ENCODE measurements around the gene TBX15.

DNA sequence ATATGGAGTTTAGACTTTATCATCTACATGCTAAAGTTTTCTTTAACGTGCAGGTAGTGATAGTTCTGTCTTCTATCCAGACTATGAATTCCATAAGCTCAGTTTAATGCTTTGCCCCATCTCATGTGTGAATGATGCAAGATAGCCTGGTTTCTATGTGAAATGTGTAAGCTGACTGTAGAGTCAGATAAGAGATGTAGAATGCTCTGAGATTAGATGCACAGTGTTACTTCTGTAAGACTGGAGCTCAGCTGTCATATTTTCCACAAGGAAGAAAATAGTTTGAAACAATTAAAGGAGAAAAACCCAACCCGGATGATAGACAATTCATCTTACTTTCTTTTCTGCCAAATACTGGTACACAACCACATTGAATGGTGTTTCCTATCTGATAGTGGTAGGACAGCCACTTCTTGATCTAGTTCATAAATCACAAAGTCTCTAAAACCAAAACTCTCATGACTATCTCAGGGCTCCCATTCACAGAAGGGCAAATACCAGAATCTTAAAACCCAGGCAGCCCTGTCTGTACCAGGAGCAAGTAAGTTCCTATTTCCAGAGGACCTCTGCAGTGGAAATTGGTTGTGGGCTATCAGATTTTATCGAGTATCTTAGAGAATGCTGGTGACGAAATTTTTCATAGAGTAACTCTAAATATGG, 50.6 kb downstream of the TBX15 start:
- no peak for TF ChIP-seq CSDC2 (CRISPR knock-in tag; IDR thresholded peaks at IDR 0.05)
- TF ChIP-seq, protein P1, sequence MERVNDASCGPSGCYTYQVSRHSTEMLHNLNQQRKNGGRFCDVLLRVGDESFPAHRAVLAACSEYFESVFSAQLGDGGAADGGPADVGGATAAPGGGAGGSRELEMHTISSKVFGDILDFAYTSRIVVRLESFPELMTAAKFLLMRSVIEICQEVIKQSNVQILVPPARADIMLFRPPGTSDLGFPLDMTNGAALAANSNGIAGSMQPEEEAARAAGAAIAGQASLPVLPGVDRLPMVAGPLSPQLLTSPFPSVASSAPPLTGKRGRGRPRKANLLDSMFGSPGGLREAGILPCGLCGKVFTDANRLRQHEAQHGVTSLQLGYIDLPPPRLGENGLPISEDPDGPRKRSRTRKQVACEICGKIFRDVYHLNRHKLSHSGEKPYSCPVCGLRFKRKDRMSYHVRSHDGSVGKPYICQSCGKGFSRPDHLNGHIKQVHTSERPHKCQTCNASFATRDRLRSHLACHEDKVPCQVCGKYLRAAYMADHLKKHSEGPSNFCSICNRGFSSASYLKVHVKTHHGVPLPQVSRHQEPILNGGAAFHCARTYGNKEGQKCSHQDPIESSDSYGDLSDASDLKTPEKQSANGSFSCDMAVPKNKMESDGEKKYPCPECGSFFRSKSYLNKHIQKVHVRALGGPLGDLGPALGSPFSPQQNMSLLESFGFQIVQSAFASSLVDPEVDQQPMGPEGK (CRISPR knock-in tag; IDR thresholded peaks at IDR 0.05; ENCODE audit: borderline replicate concordance), result no peak
- TF ChIP-seq TOX (CRISPR knock-in tag; IDR thresholded peaks at IDR 0.05; ENCODE audit: borderline replicate concordance), result no peak
- TF ChIP-seq, protein P2, sequence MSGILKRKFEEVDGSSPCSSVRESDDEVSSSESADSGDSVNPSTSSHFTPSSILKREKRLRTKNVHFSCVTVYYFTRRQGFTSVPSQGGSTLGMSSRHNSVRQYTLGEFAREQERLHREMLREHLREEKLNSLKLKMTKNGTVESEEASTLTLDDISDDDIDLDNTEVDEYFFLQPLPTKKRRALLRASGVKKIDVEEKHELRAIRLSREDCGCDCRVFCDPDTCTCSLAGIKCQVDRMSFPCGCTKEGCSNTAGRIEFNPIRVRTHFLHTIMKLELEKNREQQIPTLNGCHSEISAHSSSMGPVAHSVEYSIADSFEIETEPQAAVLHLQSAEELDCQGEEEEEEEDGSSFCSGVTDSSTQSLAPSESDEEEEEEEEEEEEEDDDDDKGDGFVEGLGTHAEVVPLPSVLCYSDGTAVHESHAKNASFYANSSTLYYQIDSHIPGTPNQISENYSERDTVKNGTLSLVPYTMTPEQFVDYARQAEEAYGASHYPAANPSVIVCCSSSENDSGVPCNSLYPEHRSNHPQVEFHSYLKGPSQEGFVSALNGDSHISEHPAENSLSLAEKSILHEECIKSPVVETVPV (CRISPR knock-in tag; IDR thresholded peaks at IDR 0.05), result no peak
- TF ChIP-seq ZFP30 (CRISPR knock-in tag; IDR thresholded peaks at IDR 0.05), result no peak
- no peak for TF ChIP-seq GLIS3 (CRISPR knock-in tag; IDR thresholded peaks at IDR 0.05)
- no peak for TF ChIP-seq ZFP3 (CRISPR knock-in tag; IDR thresholded peaks at IDR 0.05)
